ENCODE data around the gene CD59.

Gene CD59

GRCh38 chr11:33658195-33658900 is 77.9 kb downstream of the CD59 start:
- no peak for DNase-seq (ENCODE audit: low read depth in 1 of 2, low spot score in 1 of 2)
- peaks cover 4% of the 10 kb centered on the region for H3K27me3 ChIP-seq (ENCODE audit: insufficient read depth, poor library complexity, severe bottlenecking)
- no peak overlapping the region for H3K27ac ChIP-seq (replicated peaks)
- no peak overlapping the region for H3K4me3 ChIP-seq (replicated peaks; ENCODE audit: insufficient read depth, low read length)
- no peak for TF ChIP-seq POLR2AphosphoS5 (IDR thresholded peaks at IDR 0.05; ENCODE audit: low read depth)
- TF ChIP-seq, protein P1, sequence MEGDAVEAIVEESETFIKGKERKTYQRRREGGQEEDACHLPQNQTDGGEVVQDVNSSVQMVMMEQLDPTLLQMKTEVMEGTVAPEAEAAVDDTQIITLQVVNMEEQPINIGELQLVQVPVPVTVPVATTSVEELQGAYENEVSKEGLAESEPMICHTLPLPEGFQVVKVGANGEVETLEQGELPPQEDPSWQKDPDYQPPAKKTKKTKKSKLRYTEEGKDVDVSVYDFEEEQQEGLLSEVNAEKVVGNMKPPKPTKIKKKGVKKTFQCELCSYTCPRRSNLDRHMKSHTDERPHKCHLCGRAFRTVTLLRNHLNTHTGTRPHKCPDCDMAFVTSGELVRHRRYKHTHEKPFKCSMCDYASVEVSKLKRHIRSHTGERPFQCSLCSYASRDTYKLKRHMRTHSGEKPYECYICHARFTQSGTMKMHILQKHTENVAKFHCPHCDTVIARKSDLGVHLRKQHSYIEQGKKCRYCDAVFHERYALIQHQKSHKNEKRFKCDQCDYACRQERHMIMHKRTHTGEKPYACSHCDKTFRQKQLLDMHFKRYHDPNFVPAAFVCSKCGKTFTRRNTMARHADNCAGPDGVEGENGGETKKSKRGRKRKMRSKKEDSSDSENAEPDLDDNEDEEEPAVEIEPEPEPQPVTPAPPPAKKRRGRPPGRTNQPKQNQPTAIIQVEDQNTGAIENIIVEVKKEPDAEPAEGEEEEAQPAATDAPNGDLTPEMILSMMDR (IDR thresholded peaks at IDR 0.05; ENCODE audit: insufficient read depth, low read length) = no peak
- TF ChIP-seq, protein P2, sequence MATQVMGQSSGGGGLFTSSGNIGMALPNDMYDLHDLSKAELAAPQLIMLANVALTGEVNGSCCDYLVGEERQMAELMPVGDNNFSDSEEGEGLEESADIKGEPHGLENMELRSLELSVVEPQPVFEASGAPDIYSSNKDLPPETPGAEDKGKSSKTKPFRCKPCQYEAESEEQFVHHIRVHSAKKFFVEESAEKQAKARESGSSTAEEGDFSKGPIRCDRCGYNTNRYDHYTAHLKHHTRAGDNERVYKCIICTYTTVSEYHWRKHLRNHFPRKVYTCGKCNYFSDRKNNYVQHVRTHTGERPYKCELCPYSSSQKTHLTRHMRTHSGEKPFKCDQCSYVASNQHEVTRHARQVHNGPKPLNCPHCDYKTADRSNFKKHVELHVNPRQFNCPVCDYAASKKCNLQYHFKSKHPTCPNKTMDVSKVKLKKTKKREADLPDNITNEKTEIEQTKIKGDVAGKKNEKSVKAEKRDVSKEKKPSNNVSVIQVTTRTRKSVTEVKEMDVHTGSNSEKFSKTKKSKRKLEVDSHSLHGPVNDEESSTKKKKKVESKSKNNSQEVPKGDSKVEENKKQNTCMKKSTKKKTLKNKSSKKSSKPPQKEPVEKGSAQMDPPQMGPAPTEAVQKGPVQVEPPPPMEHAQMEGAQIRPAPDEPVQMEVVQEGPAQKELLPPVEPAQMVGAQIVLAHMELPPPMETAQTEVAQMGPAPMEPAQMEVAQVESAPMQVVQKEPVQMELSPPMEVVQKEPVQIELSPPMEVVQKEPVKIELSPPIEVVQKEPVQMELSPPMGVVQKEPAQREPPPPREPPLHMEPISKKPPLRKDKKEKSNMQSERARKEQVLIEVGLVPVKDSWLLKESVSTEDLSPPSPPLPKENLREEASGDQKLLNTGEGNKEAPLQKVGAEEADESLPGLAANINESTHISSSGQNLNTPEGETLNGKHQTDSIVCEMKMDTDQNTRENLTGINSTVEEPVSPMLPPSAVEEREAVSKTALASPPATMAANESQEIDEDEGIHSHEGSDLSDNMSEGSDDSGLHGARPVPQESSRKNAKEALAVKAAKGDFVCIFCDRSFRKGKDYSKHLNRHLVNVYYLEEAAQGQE (IDR thresholded peaks at IDR 0.05; ENCODE audit: insufficient replicate concordance, low read depth) = no peak
- TF ChIP-seq SPI1 (IDR thresholded peaks at IDR 0.05; ENCODE audit: borderline replicate concordance, low read depth) = no peak
- TF ChIP-seq GABPA (IDR thresholded peaks at IDR 0.05; ENCODE audit: low read depth) = no peak

GRCh38 chr11:33657757-33658156 is 78.5 kb downstream of the CD59 start:
- no peak overlapping the region for H3K27ac ChIP-seq (replicated peaks)
- no peak overlapping the region for H3K4me3 ChIP-seq (replicated peaks; ENCODE audit: insufficient read depth, low read length)
- DNase-seq (ENCODE audit: low read depth in 1 of 2, low spot score in 1 of 2) = no peak
- TF ChIP-seq SPI1 (IDR thresholded peaks at IDR 0.05; ENCODE audit: borderline replicate concordance, low read depth) (no peak), POLR2AphosphoS5 (IDR thresholded peaks at IDR 0.05; ENCODE audit: low read depth) (no peak), GABPA (IDR thresholded peaks at IDR 0.05; ENCODE audit: low read depth) (no peak)
- TF ChIP-seq, protein P1 (IDR thresholded peaks at IDR 0.05; ENCODE audit: insufficient read depth, low read length) = no peak
- TF ChIP-seq, protein P2 (IDR thresholded peaks at IDR 0.05; ENCODE audit: insufficient replicate concordance, low read depth) = no peak
- peaks cover 4% of the 10 kb centered on the region for H3K27me3 ChIP-seq (ENCODE audit: insufficient read depth, poor library complexity, severe bottlenecking)

- no peak for DNase-seq (ENCODE audit: low read depth in 1 of 2, low spot score in 1 of 2)
- no peak overlapping the region for H3K27ac ChIP-seq (replicated peaks)
- H3K4me3 ChIP-seq (replicated peaks; ENCODE audit: insufficient read depth, low read length) = no peak overlapping the region
- peaks cover 4% of the 10 kb centered on the region for H3K27me3 ChIP-seq (ENCODE audit: insufficient read depth, poor library complexity, severe bottlenecking)
- TF ChIP-seq, protein P2 (IDR thresholded peaks at IDR 0.05; ENCODE audit: insufficient replicate concordance, low read depth) = no peak
- TF ChIP-seq, protein P1 (IDR thresholded peaks at IDR 0.05; ENCODE audit: insufficient read depth, low read length) = no peak
- TF ChIP-seq GABPA (IDR thresholded peaks at IDR 0.05; ENCODE audit: low read depth) (no peak), SPI1 (IDR thresholded peaks at IDR 0.05; ENCODE audit: borderline replicate concordance, low read depth) (no peak), POLR2AphosphoS5 (IDR thresholded peaks at IDR 0.05; ENCODE audit: low read depth) (no peak)
Observed at GRCh38 chr11:33656768-33657167, 79.5 kb downstream of the CD59 start.
